ENCODE measurements around the gene SMIM20. TPM values are rescaled to one million over a fixed set of nuclear protein-coding genes. Genes with fewer than 3 reads are reported as not detected.

SMIM20 gene
- total and polyA plus RNA-seq, 4 donors: 11.1 to 25.0 (median 20.4) TPM

DNA sequence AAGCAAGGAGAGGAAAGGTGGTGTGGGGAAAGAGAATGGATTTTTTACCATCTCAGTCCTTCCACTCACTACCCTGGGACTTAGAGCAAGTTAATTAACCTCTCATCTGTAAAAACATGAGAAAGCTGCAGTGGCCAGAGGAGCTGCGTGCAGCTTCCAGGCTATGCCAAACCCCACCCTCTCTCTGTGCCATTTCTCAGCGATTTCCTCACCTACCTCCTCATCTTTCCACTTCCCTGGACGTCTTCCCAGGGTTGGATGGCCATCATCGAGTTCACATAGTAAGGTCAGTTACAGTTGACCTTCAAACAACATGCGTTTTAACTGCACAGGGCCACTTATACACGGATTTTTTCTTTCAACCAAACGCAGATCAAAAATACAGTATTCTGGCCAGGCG lies 64.3 kb downstream of the SMIM20 start:
- Histone ChIP-seq H3K4me3 (ENCODE audit: low read depth in 1 of 3, low read length in 3 of 3) (no peak overlapping the region), H3K27me3 (ENCODE audit: control insufficient read depth in 4 of 4, insufficient read depth in 4 of 4, low read length in 3 of 4) (no peaks in the 10 kb centered on the region), H3K27ac (ENCODE audit: low read depth in 1 of 2, low read length in 2 of 2) (no peak overlapping the region), H3K9me3 (ENCODE audit: control insufficient read depth in 4 of 4, low read length in 3 of 4) (no peaks in the 10 kb centered on the region), H3K9ac (ENCODE audit: low read depth in 1 of 2, low read length in 2 of 2) (no peak overlapping the region), H3K4me1 (ENCODE audit: control insufficient read depth in 4 of 4, insufficient read depth in 4 of 4, low read length in 3 of 4) (no peaks in the 10 kb centered on the region), H3K36me3 (ENCODE audit: control insufficient read depth in 4 of 4, insufficient read depth in 3 of 4, low read depth in 1 of 4, low read length in 3 of 4) (no peaks in the 10 kb centered on the region)
- DNase-seq (ENCODE audit: low spot score): no peak
- TF ChIP-seq MAX (IDR thresholded peaks at IDR 0.05) (no peak), HNF4A (conservative IDR thresholded peaks at IDR 0.05) (no peak), SP1 (IDR thresholded peaks at IDR 0.05) (no peak), YY1 (IDR thresholded peaks at IDR 0.05) (no peak), ZBTB33 (IDR thresholded peaks at IDR 0.05) (no peak), FOXA2 (IDR thresholded peaks at IDR 0.05) (no peak), JUND (IDR thresholded peaks at IDR 0.05) (no peak), FOXA1 (IDR thresholded peaks at IDR 0.05) (no peak), NR2F2 (IDR thresholded peaks at IDR 0.05) (no peak)
- TF ChIP-seq, protein P1, sequence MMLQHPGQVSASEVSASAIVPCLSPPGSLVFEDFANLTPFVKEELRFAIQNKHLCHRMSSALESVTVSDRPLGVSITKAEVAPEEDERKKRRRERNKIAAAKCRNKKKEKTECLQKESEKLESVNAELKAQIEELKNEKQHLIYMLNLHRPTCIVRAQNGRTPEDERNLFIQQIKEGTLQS (IDR thresholded peaks at IDR 0.05): no peak
- TF ChIP-seq, protein P2, sequence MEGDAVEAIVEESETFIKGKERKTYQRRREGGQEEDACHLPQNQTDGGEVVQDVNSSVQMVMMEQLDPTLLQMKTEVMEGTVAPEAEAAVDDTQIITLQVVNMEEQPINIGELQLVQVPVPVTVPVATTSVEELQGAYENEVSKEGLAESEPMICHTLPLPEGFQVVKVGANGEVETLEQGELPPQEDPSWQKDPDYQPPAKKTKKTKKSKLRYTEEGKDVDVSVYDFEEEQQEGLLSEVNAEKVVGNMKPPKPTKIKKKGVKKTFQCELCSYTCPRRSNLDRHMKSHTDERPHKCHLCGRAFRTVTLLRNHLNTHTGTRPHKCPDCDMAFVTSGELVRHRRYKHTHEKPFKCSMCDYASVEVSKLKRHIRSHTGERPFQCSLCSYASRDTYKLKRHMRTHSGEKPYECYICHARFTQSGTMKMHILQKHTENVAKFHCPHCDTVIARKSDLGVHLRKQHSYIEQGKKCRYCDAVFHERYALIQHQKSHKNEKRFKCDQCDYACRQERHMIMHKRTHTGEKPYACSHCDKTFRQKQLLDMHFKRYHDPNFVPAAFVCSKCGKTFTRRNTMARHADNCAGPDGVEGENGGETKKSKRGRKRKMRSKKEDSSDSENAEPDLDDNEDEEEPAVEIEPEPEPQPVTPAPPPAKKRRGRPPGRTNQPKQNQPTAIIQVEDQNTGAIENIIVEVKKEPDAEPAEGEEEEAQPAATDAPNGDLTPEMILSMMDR (IDR thresholded peaks at IDR 0.05; ENCODE audit: low read depth, low read length, missing input control): no peak
- WGBS: 77% methylated on average over 8 of the region's 8 CpGs

Other genes with a start within 250 kb of the SMIM20 start
- gene SEL1L3, start 51.2 kb upstream of the SMIM20 start, total RNA-seq: 10 to 100 TPM in 1 of 2 donors, 1 to 10 TPM in 1; 4.7 to 13.1 TPM
- gene SEL1L3, start 51.2 kb upstream of the SMIM20 start, polyA plus RNA-seq: 1 to 10 TPM; 3.3 to 6.6 TPM

Measured in liver (tissue), 9 donors.